GM12865 (cell line): Measurements from ENCODE around the gene PDE10A.

Experiments used
- DNase-seq: peaks from one replicate; pipeline ENCODE4 v3.0.0; 2010; ENCODE audit warnings: low read depth
- H3K4me3 ChIP-seq: 2 replicates; pipeline ENCODE4 v1.5.1; 2011; ENCODE audit warnings: mild to moderate bottlenecking, low read depth, low read length, control low read depth
- TF ChIP-seq, protein P1 (sequence below): IDR thresholded peaks from 2 replicates; pipeline ENCODE4 v1.5.1; 2011; ENCODE audit warnings: low read length, control low read depth, low read depth, inconsistent platforms; ENCODE audit not compliant: insufficient read depth; ENCODE audit errors: missing control alignments

The PDE10A gene

DNA sequence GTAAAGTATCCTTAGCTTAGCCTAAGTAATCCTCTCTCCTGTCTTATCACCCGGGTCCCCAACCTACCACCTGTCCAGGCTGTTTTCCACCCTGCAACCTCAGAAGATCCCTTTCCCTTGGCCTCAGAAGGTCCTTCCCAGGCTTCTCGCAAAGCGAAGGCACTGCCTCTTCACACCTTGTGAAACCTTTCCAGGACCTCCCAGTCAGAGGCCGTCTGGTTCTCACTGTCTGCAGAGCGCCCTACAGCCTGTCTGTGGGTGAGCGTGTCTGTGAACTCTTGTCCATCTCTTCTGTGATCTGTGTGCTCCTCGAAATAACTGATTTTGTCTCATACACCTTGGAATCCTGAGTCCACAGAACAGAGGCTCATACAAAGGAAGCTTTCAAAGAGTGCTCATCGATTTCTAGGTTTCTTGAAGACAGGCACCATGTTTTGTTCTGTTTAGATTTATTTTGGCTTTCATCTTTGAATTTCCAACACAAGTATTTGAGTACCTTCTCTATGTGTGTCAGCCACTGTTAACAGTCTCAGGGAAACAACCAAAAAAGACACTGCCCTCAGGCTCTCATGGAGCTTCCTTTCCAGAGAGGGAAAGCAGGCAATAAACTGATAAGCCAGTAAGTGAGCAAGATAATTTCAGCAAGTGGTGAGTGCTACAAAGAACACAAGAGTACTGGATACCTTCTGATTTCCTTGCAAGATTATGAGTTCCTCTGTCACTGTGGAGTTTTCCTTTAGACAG lies 6.3 kb downstream of the PDE10A start:
- DNase-seq = no peak
- H3K4me3 ChIP-seq = no peak overlapping the region

DNA sequence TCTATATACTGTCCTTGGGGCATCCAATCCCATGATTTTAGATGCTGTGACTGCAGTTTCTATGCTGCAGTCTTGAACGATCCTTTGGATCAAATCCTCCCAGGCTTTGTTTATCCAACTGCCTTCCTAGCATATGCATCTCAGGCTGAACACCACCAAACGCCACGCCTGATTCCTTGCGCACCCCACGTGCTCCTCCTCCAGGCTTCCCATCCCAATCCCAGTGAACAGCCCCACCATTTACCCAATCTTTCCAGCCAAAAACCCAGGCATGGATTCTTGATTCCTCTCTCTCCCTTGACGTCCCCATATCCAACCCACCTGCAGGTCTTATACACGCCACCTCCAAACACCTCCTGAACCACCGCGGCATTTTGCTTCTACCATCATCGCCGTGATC lies 7.8 kb downstream of the PDE10A start:
- H3K4me3 ChIP-seq = no peak overlapping the region
- TF ChIP-seq, protein P1, sequence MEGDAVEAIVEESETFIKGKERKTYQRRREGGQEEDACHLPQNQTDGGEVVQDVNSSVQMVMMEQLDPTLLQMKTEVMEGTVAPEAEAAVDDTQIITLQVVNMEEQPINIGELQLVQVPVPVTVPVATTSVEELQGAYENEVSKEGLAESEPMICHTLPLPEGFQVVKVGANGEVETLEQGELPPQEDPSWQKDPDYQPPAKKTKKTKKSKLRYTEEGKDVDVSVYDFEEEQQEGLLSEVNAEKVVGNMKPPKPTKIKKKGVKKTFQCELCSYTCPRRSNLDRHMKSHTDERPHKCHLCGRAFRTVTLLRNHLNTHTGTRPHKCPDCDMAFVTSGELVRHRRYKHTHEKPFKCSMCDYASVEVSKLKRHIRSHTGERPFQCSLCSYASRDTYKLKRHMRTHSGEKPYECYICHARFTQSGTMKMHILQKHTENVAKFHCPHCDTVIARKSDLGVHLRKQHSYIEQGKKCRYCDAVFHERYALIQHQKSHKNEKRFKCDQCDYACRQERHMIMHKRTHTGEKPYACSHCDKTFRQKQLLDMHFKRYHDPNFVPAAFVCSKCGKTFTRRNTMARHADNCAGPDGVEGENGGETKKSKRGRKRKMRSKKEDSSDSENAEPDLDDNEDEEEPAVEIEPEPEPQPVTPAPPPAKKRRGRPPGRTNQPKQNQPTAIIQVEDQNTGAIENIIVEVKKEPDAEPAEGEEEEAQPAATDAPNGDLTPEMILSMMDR = no peak
- DNase-seq = no peak

More for the DNA sequence above, 6.3 kb downstream of the PDE10A start:
- TF ChIP-seq, protein P1 = no peak

DNA sequence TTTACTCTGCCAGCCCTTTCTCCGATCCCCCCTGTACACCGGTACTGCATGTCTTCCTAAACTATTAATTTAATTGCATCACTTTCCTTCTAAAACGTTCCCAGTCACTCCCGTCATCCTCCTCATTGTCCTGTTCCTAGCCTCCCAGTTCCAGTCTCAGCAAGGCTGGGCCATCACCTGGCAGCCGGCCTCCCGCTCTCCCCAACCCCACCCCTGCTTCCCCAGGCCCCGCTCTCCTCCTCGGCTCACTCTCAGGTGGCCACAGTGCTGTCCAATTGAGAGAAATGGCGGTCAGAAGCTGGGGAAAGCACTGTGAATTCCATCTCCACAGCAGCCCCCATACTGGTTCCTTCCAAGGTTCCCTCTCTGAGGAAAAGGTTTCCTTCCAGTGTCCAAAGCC lies 8.9 kb downstream of the PDE10A start:
- DNase-seq = no peak
- TF ChIP-seq, protein P1 = no peak
- no peak overlapping the region for H3K4me3 ChIP-seq

DNA sequence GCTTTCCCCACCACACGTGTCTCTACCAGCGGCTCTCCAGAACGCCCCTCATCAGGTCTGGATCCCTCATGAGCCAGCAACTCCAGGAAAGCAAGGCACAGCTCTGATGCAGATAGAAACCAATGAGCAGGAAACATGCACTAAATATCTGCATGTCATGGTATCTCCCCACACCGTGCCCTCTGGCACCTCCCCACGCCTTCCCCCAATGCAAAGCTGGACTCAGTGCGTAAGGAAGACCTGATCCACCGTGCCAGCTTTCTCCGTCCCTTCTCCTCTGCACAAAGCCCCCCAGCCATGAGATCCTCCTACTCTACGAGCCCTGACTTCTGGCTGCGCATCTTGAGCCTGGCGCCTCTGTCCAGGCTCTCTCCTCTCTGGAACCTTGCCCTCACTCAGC lies 9.4 kb downstream of the PDE10A start:
- H3K4me3 ChIP-seq = no peak overlapping the region
- TF ChIP-seq, protein P1 = no peak
- DNase-seq = no peak

DNA sequence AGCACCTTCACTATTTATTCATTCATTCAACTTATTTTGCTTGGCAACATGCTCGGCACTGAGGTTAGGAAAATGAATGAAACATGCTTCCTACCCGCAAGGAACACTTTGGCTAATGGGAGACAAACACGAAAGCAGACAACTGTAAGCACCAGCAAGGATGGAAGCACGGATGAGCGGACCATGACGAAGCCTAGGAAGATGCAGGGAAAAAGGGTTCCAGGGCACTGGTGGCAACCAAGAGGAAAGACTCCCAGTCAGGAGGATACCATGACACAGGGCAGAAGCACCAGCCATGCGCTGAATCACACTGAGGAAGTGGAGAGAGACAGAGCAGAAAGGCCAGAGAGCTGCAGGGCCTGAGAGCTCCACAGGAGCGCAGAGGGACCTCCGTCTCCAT lies 9.8 kb downstream of the PDE10A start:
- no peak overlapping the region for H3K4me3 ChIP-seq
- TF ChIP-seq, protein P1 = no peak
- DNase-seq = no peak

DNA sequence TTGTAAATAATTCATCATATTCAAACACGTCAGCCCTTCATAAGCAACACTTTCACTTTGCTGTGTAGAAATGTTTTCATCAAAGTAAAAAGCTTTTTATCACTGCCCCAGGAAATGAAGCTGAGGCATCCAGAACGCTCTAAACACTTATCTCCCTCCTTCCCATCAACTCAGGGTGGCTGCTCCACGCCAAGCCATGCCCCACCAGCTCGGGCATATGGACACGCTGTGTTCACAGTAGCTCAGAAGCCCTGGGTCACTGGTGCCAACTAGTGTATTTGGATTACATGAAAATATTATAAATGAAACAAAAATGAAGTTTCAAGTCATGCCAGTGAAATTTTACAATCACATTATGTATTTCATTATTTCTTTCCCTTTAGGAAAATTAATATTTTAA lies 10.3 kb downstream of the PDE10A start:
- TF ChIP-seq, protein P1 = no peak
- no peak for DNase-seq
- H3K4me3 ChIP-seq = no peak overlapping the region
